Prostate gland (tissue), 2 donors: Measurements from ENCODE around the gene RAB3IL1. TPM values are rescaled to one million over a fixed set of nuclear protein-coding genes. Genes with fewer than 3 reads are reported as not detected.

Experiments
- DNase-seq: peaks from one replicate; pipeline ENCODE4 v3.0.0-alpha.2; 2019; ENCODE audit warnings: low spot score
- H3K27ac ChIP-seq, 2 donors: fragments of 200-600 bp; sonication (generic); 2 replicates each; pipeline ENCODE4 v1.5.1; 2017 to 2019
- H3K27me3 ChIP-seq: fragments of 200-600 bp; sonication (generic); replicated peaks from 2 replicates; pipeline ENCODE4 v1.5.1; 2019; ENCODE audit not compliant: insufficient read depth
- H3K36me3 ChIP-seq, 2 donors: fragments of 200-600 bp; sonication (generic); 1 replicate in 1 of 2; 2 replicates in 1 of 2; pipeline versions ENCODE4 v1.5.1 to v1.8.1; 2017 to 2019
- H3K4me1 ChIP-seq: fragments of 200-600 bp; sonication (generic); replicated peaks from 2 replicates; pipeline ENCODE4 v1.5.1; 2019
- H3K4me3 ChIP-seq, 2 donors: fragments of 200-600 bp; sonication (generic); 2 replicates each; pipeline ENCODE4 v1.5.1; 2017 to 2019
- H3K9me3 ChIP-seq: fragments of 200-600 bp; sonication (generic); 2 replicates; pipeline ENCODE4 v1.5.1; 2017
- POLR2A ChIP-seq: fragments of 450-650 bp; IDR thresholded peaks from one replicate; pipeline ENCODE4 v1.6.1; 2016; ENCODE audit warnings: antibody characterized with exemption, mild to moderate bottlenecking
- POLR2AphosphoS5 ChIP-seq: sonication (generic); formaldehyde crosslinking; IDR thresholded peaks from one replicate; pipeline ENCODE4 v1.6.1; 2017; ENCODE audit warnings: antibody characterized with exemption
- WGBS: methylation state at CpG from one replicate; pipeline ENCODE4 v1.1.5; 2018; 5-methylcytosine and 5-hydroxymethylcytosine counted together
- intact Hi-C: fragments of 100-400 bp; cut with DNase I; formaldehyde crosslinking; loops from one replicate; pipeline ENCODE4 v1.14.2; 2022
- total RNA-seq, 2 donors: library from RNA; depleted of rRNA; stranded (reverse); fragments of >200 nt; gene quantifications; one replicate each; pipeline ENCODE4 v1.1.0, GENCODE V29; 2016
- TF ChIP-seq, protein P1 (sequence below), 4 experiments: fragments of 200-600 bp in 2 of 4; fragments of 450-650 bp in 2 of 4; sonication (generic) in 2 of 4; IDR thresholded peaks; 1 replicate in 3 of 4; 2 replicates in 1 of 4; pipeline ENCODE4 v1.5.1; 2016 to 2019; ENCODE audit warnings: antibody characterized with exemption in 4 of 4, mild to moderate bottlenecking in 2 of 4, moderate library complexity in 2 of 4

RAB3IL1 gene
- total RNA-seq, 2 donors from 2014 or later = 3.5 to 53.0 TPM

DNA sequence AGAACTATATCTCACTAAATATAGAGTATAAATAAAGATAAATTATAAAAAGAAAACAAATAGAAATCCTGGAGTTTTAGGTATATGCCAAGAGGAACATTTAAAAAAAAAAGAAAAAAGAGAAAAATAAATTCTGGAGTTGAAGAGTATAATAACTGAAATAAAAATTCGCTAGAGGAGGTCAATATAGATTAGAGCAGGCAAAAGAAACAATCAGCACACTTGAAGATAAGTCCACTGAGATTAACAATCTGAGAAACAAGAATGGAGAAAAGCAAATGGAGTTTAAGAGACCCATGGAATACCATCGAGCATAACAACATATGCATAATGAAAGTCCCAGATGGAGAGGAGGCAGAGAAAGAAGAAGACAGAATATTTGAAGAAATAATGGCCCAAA, 18.5 kb upstream of the RAB3IL1 start:
- no peak for DNase-seq
- H3K36me3 ChIP-seq = no peaks in the 10 kb centered on the region
- H3K4me1 ChIP-seq = no peaks in the 10 kb centered on the region
- no peaks in the 10 kb centered on the region for H3K9me3 ChIP-seq
- H3K4me3 ChIP-seq = no peak overlapping the region
- H3K27me3 ChIP-seq = no peaks in the 10 kb centered on the region
- no peak for TF ChIP-seq POLR2A
- no peak for TF ChIP-seq POLR2AphosphoS5
- TF ChIP-seq, protein P1, sequence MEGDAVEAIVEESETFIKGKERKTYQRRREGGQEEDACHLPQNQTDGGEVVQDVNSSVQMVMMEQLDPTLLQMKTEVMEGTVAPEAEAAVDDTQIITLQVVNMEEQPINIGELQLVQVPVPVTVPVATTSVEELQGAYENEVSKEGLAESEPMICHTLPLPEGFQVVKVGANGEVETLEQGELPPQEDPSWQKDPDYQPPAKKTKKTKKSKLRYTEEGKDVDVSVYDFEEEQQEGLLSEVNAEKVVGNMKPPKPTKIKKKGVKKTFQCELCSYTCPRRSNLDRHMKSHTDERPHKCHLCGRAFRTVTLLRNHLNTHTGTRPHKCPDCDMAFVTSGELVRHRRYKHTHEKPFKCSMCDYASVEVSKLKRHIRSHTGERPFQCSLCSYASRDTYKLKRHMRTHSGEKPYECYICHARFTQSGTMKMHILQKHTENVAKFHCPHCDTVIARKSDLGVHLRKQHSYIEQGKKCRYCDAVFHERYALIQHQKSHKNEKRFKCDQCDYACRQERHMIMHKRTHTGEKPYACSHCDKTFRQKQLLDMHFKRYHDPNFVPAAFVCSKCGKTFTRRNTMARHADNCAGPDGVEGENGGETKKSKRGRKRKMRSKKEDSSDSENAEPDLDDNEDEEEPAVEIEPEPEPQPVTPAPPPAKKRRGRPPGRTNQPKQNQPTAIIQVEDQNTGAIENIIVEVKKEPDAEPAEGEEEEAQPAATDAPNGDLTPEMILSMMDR (IDR thresholded peaks at IDR 0.05) = no peak
- H3K27ac ChIP-seq = no peak overlapping the region
- 88% methylated on average over 2 of the region's 2 CpGs for WGBS
- intact Hi-C loops = no loop called here

GRCh38 chr11:61930933-61931332, 13.6 kb upstream of the RAB3IL1 start:
- H3K27ac ChIP-seq = no peak overlapping the region
- H3K4me1 ChIP-seq = no peaks in the 10 kb centered on the region
- no peaks in the 10 kb centered on the region for H3K9me3 ChIP-seq
- 80% methylated on average over 3 of the region's 3 CpGs for WGBS
- intact Hi-C loops = no loop called here
- no peaks in the 10 kb centered on the region for H3K36me3 ChIP-seq
- no peaks in the 10 kb centered on the region for H3K27me3 ChIP-seq
- H3K4me3 ChIP-seq = no peak overlapping the region
- no peak for DNase-seq
- no peak for TF ChIP-seq POLR2AphosphoS5
- TF ChIP-seq, protein P1 (IDR thresholded peaks at IDR 0.05) = no peak
- no peak for TF ChIP-seq POLR2A

GRCh38 chr11:61928606-61929005, 11.2 kb upstream of the RAB3IL1 start:
- DNase-seq = no peak
- Histone ChIP-seq H3K9me3 (no peaks in the 10 kb centered on the region), H3K4me3 (no peak overlapping the region), H3K27ac (no peak overlapping the region), H3K27me3 (no peaks in the 10 kb centered on the region), H3K36me3 (no peaks in the 10 kb centered on the region), H3K4me1 (no peaks in the 10 kb centered on the region)
- intact Hi-C loops = no loop called here
- TF ChIP-seq POLR2AphosphoS5 (no peak), POLR2A (no peak)
- TF ChIP-seq, protein P1 (IDR thresholded peaks at IDR 0.05) = no peak

DNA sequence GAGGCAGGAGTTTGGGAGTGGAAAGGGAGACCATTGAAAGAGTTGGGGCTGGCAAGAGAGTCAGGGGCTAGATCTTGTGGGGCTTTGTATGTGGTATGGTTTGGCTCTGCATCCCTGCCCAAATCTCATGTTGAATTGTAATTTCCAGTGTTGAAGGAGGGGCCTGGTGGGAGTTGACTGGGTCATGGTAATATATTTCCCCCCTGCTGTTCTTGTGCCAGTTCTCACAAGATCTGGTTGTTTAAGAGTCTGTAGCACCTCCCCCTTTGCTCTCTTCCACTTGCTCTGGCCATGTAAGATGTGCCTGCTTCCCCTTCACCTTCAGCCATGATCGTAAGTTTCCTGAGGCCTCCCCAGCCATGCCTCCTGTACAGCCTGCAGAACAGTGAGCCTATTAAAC, 10.1 kb upstream of the RAB3IL1 start:
- no peaks in the 10 kb centered on the region for H3K9me3 ChIP-seq
- no peaks in the 10 kb centered on the region for H3K36me3 ChIP-seq
- H3K27ac ChIP-seq = no peak overlapping the region
- no peak for DNase-seq
- no peak overlapping the region for H3K4me3 ChIP-seq
- 93% methylated on average over 1 of the region's 1 CpG for WGBS
- TF ChIP-seq POLR2AphosphoS5 = no peak
- TF ChIP-seq, protein P1 (IDR thresholded peaks at IDR 0.05) = no peak
- no peak for TF ChIP-seq POLR2A
- intact Hi-C loops = no loop called here
- no peaks in the 10 kb centered on the region for H3K4me1 ChIP-seq
- H3K27me3 ChIP-seq = no peaks in the 10 kb centered on the region

DNA sequence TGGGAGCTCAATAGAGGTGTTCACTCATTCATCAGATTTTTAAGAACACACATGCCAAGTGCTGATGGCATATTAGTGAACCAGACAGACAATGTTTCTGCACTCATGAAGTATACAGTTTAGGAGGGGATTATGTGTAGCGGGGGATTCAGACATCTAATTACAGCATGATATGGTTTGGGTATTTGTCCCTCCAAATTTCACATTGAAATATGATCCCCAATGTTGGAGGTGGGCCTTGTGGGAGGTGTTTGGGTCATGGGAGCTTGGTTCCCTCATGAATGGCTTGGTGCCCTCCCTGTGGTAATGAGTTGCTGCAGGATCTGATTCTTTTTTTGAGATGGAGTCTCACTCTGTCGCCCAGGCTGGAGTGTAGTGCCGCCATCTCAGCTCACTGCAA, 8.9 kb upstream of the RAB3IL1 start:
- no peak for DNase-seq
- intact Hi-C loops = no loop called here

More for the DNA sequence above, 8.9 kb upstream of the RAB3IL1 start:
- H3K27me3 ChIP-seq = no peaks in the 10 kb centered on the region
- no peak overlapping the region for H3K4me3 ChIP-seq
- no peaks in the 10 kb centered on the region for H3K36me3 ChIP-seq
- TF ChIP-seq POLR2AphosphoS5 = no peak
- TF ChIP-seq POLR2A = no peak
- TF ChIP-seq, protein P1 (IDR thresholded peaks at IDR 0.05) = no peak
- no peaks in the 10 kb centered on the region for H3K4me1 ChIP-seq
- H3K9me3 ChIP-seq = no peaks in the 10 kb centered on the region
- 82% methylated on average over 3 of the region's 3 CpGs for WGBS
- no peak overlapping the region for H3K27ac ChIP-seq
